Measurements from ENCODE around the gene TXN2. TPM values are rescaled to one million over a fixed set of nuclear protein-coding genes. Genes with fewer than 3 reads are reported as not detected.
"Not testable (repeated sequence)": the region's sequence is repeated elsewhere in the genome, so short reads cannot be mapped to it uniquely, and the experiment has no call there.

The TXN2 gene
- total and polyA plus RNA-seq, 8 donors = 64.4 to 122 (median 107) TPM

GRCh38 chr22:36456464-36456845 lies 25.0 kb downstream of the TXN2 start:
- no peak for TF ChIP-seq CTCF (IDR thresholded peaks at IDR 0.05)
- peaks cover 19 to 68% of the 10 kb centered on the region in 2 donors for H3K4me1 ChIP-seq
- intact Hi-C loops (cut with DNase I) = no loop called here
- no peaks in the 10 kb centered on the region for H3K27me3 ChIP-seq
- H3K4me3 ChIP-seq = no peak overlapping the region
- H3K36me3 ChIP-seq = no peaks in the 10 kb centered on the region
- no peaks in the 10 kb centered on the region for H3K9me3 ChIP-seq
- DNase-seq = no peak
- H3K27ac ChIP-seq = peak overlapping the region; percentile 10 to 94
- no peak for ATAC-seq

GRCh38 chr22:36455571-36456463 lies 25.6 kb downstream of the TXN2 start:
- TF ChIP-seq CTCF (IDR thresholded peaks at IDR 0.05) = no peak
- ATAC-seq (peak; percentile 5), DNase-seq (no peak)
- Histone ChIP-seq H3K27me3 (no peaks in the 10 kb centered on the region), H3K36me3 (no peaks in the 10 kb centered on the region), H3K4me3 (peak overlapping the region; percentile 24 to 55), H3K9me3 (no peaks in the 10 kb centered on the region), H3K4me1 (peaks cover 25 to 75% of the 10 kb centered on the region in 2 donors), H3K27ac (peak overlapping the region; percentile 93 to 94)
- intact Hi-C loops (cut with DNase I) = no loop called here

GRCh38 chr22:36454916-36455570 lies 26.4 kb downstream of the TXN2 start:
- intact Hi-C loops (cut with DNase I) = no loop called here
- H3K4me1 ChIP-seq = peaks cover 25 to 82% of the 10 kb centered on the region in 2 donors

GRCh38 chr22:36453855-36454378 lies 27.5 kb downstream of the TXN2 start:
- no peaks in the 10 kb centered on the region for H3K27me3 ChIP-seq
- TF ChIP-seq CTCF (IDR thresholded peaks at IDR 0.05) = no peak
- intact Hi-C loops (cut with DNase I) = no loop called here
- peaks cover 25 to 94% of the 10 kb centered on the region in 2 donors for H3K4me1 ChIP-seq
- no peaks in the 10 kb centered on the region for H3K9me3 ChIP-seq
- H3K36me3 ChIP-seq = no peaks in the 10 kb centered on the region
- DNase-seq (no peak), ATAC-seq (no peak)
- peak overlapping the region; percentile 93 to 94 for H3K27ac ChIP-seq
- peak overlapping the region in 1 of 2 donors; percentile 55 for H3K4me3 ChIP-seq

More at GRCh38 chr22:36454916-36455570, 26.4 kb downstream of the TXN2 start:
- H3K9me3 ChIP-seq = no peaks in the 10 kb centered on the region
- DNase-seq = peak; percentile 75 to 99 (median 92)
- H3K27ac ChIP-seq = peak overlapping the region; percentile 93 to 94
- no peaks in the 10 kb centered on the region for H3K36me3 ChIP-seq
- ATAC-seq = peak; percentile 89
- peak in 1 of 2 donors; percentile 20 for TF ChIP-seq CTCF (IDR thresholded peaks at IDR 0.05)
- H3K4me3 ChIP-seq = peak overlapping the region; percentile 24 to 55
- no peaks in the 10 kb centered on the region for H3K27me3 ChIP-seq

- peak overlapping the region; percentile 85 to 94 for H3K27ac ChIP-seq
- H3K4me1 ChIP-seq = peaks cover 25 to 99% of the 10 kb centered on the region in 2 donors
- H3K4me3 ChIP-seq; DNase-seq; H3K27me3 ChIP-seq; H3K9me3 ChIP-seq; H3K36me3 ChIP-seq; intact Hi-C loops (cut with DNase I): not testable (repeated sequence)
- ATAC-seq = peak; percentile 4
These were observed 28.3 kb downstream of the TXN2 start for GRCh38 chr22:36452978-36453607.

All from left lung (tissue), 10 donors.